ENCODE results near the gene MALRD1. TPM values are rescaled to one million over a fixed set of nuclear protein-coding genes. Genes with fewer than 3 reads are reported as not detected.

MALRD1 gene
- total RNA-seq, 4 donors from 2014 or later = 0.75 to 2.4 (median 0.82) TPM; not detected in 1

GRCh38 chr10:19704544-19704943, 655.9 kb downstream of the MALRD1 start:
- no peaks in the 10 kb centered on the region for H3K27me3 ChIP-seq
- no peak for DNase-seq
- intact Hi-C loops (cut with DNase I; ENCODE audit: low total_unique reads) = no loop called here
- H3K27ac ChIP-seq = no peak overlapping the region
- no peaks in the 10 kb centered on the region for H3K4me1 ChIP-seq
- WGBS, 2 donors (ENCODE audit: low coverage in 1 of 2) = 33 to 38% methylated on average over 2 of the region's 2 CpGs
- H3K4me3 ChIP-seq = no peak overlapping the region
- no peaks in the 10 kb centered on the region for H3K36me3 ChIP-seq
- in situ Hi-C loops (cut with MboI; ENCODE audit: low pct_ligation_motif_present in 1 of 4, low pct_unique_long_range_greater_than_20kb in 1 of 4, low sequenced_read_pairs in 3 of 4) = no loop called here
- no peaks in the 10 kb centered on the region for H3K9me3 ChIP-seq
- TF ChIP-seq EP300 (IDR thresholded peaks at IDR 0.05; ENCODE audit: low read depth) = no peak
- TF ChIP-seq POLR2AphosphoS5 (IDR thresholded peaks at IDR 0.05) = no peak
- TF ChIP-seq, protein P1, sequence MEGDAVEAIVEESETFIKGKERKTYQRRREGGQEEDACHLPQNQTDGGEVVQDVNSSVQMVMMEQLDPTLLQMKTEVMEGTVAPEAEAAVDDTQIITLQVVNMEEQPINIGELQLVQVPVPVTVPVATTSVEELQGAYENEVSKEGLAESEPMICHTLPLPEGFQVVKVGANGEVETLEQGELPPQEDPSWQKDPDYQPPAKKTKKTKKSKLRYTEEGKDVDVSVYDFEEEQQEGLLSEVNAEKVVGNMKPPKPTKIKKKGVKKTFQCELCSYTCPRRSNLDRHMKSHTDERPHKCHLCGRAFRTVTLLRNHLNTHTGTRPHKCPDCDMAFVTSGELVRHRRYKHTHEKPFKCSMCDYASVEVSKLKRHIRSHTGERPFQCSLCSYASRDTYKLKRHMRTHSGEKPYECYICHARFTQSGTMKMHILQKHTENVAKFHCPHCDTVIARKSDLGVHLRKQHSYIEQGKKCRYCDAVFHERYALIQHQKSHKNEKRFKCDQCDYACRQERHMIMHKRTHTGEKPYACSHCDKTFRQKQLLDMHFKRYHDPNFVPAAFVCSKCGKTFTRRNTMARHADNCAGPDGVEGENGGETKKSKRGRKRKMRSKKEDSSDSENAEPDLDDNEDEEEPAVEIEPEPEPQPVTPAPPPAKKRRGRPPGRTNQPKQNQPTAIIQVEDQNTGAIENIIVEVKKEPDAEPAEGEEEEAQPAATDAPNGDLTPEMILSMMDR (IDR thresholded peaks at IDR 0.05) = no peak
- no peak for TF ChIP-seq POLR2A (IDR thresholded peaks at IDR 0.05)

DNA sequence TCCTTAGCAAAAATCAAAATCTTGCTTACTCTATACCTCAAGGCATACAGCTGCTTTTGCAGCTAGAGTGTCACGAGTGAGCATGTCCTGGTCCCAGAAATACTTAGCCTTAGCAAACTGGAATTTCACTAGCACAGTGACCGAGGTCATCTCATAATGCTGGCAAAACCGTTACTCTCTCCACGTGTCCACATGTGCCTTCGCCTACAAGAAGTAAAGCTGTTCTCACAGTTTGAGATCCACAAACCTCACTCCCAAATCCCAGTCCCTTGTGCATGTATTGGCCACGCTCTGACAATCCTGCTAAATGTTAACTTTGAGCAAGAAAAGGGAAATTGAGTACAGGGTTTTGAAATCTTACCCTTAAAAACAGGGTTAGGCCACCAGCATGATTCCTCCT, 656.6 kb downstream of the MALRD1 start:
- 76 to 87% methylated on average over 6 of the region's 6 CpGs for WGBS, 2 donors (ENCODE audit: low coverage in 1 of 2)
- intact Hi-C loops (cut with DNase I; ENCODE audit: low total_unique reads) = no loop called here

GRCh38 chr10:19706904-19707303, 658.3 kb downstream of the MALRD1 start:
- Histone ChIP-seq H3K27me3 (no peaks in the 10 kb centered on the region), H3K9me3 (peaks cover 4 to 5% of the 10 kb centered on the region in 2 donors), H3K4me3 (no peak overlapping the region), H3K36me3 (no peaks in the 10 kb centered on the region), H3K4me1 (no peaks in the 10 kb centered on the region), H3K27ac (no peak overlapping the region)
- 79 to 100% methylated on average over 1 of the region's 1 CpG for whole genome bisulfite sequencing, 2 donors (ENCODE audit: low coverage in 1 of 2)
- TF ChIP-seq EP300 (IDR thresholded peaks at IDR 0.05; ENCODE audit: low read depth) (no peak), POLR2A (IDR thresholded peaks at IDR 0.05) (no peak)
- TF ChIP-seq, protein P1 (IDR thresholded peaks at IDR 0.05) = no peak
- in situ Hi-C loops (cut with MboI; ENCODE audit: low pct_ligation_motif_present in 1 of 4, low pct_unique_long_range_greater_than_20kb in 1 of 4, low sequenced_read_pairs in 3 of 4) (no loop called here), intact Hi-C loops (cut with DNase I; ENCODE audit: low total_unique reads) (no loop called here)
- no peak for DNase-seq

More for the DNA sequence above, 656.6 kb downstream of the MALRD1 start:
- Histone ChIP-seq H3K36me3 (no peaks in the 10 kb centered on the region), H3K27ac (no peak overlapping the region), H3K27me3 (no peaks in the 10 kb centered on the region), H3K9me3 (no peaks in the 10 kb centered on the region), H3K4me3 (no peak overlapping the region), H3K4me1 (no peaks in the 10 kb centered on the region)
- in situ Hi-C loops (cut with MboI; ENCODE audit: low pct_ligation_motif_present in 1 of 4, low pct_unique_long_range_greater_than_20kb in 1 of 4, low sequenced_read_pairs in 3 of 4) = no loop called here
- TF ChIP-seq POLR2A (IDR thresholded peaks at IDR 0.05) = no peak
- TF ChIP-seq POLR2AphosphoS5 (IDR thresholded peaks at IDR 0.05) = no peak
- TF ChIP-seq EP300 (IDR thresholded peaks at IDR 0.05; ENCODE audit: low read depth) = no peak
- TF ChIP-seq, protein P1 (IDR thresholded peaks at IDR 0.05) = no peak
- DNase-seq = no peak

GRCh38 chr10:19707376-19707775, 658.8 kb downstream of the MALRD1 start:
- TF ChIP-seq, protein P1 (IDR thresholded peaks at IDR 0.05) = no peak
- no peak for TF ChIP-seq POLR2A (IDR thresholded peaks at IDR 0.05)
- no peak for TF ChIP-seq EP300 (IDR thresholded peaks at IDR 0.05; ENCODE audit: low read depth)
- no peak for TF ChIP-seq POLR2AphosphoS5 (IDR thresholded peaks at IDR 0.05)
- H3K36me3 ChIP-seq = no peaks in the 10 kb centered on the region
- H3K27ac ChIP-seq = no peak overlapping the region
- H3K9me3 ChIP-seq = peaks cover 5 to 7% of the 10 kb centered on the region in 2 donors
- intact Hi-C loops (cut with DNase I; ENCODE audit: low total_unique reads) = no loop called here
- no peaks in the 10 kb centered on the region for H3K4me1 ChIP-seq
- DNase-seq = no peak
- 72 to 88% methylated on average over 2 of the region's 2 CpGs for WGBS, 2 donors (ENCODE audit: low coverage in 1 of 2)
- in situ Hi-C loops (cut with MboI; ENCODE audit: low pct_ligation_motif_present in 1 of 4, low pct_unique_long_range_greater_than_20kb in 1 of 4, low sequenced_read_pairs in 3 of 4) = no loop called here
- H3K4me3 ChIP-seq = no peak overlapping the region
- H3K27me3 ChIP-seq = no peaks in the 10 kb centered on the region
